ENCODE measurements around the gene LFNG.

LFNG gene

DNA sequence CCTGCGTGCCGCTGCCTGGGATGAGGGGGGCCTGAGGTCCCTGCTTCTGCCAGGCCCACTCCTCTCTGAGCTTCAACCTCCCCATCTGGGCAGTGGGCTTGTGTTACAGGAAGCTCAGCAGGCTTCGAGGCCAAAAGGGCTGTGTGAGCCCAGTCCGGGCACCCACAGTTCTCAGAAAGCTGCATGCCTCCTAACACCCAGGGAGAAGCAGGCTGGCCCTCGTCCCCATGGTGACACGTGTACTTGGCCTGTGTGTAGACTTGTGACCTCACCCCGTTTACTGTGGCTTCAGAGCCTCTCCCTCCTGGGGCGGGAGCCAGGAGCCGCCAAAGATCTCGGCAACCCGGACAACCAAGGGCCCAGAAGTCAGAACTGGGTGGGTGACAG lies 41.2 kb upstream of the LFNG start:
- Histone ChIP-seq H3K9ac (ENCODE audit: low read depth, low read length) (no peak overlapping the region), H3K4me1 (ENCODE audit: insufficient read depth, low read length) (peaks cover 11% of the 10 kb centered on the region; the same call in 1 of the 2 replicates), H3K36me3 (ENCODE audit: insufficient read depth, low read length) (no peaks in the 10 kb centered on the region), H3K9me3 (ENCODE audit: control insufficient read depth, insufficient read depth, low read length) (no peaks in the 10 kb centered on the region)

DNA sequence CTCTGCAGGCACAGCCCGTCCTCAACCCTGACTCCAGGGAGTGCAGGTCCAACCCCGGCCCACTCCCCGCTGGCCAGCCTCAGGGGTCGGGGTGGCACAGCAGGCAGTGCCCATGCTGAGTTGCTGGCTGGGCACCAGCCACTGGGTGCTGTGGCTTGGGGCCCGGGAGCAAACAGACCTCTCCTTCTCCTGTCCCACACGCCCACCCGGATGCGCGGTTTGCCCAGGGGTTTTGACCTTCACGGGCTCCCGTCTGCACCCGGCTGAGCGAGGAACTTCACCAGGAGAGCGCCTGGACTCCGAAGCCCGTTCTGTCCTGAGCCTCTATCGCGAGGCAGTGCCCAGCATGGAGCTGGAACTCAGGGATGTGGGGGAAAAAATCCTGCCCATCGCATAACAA lies 40.8 kb upstream of the LFNG start:
- peaks cover 11% of the 10 kb centered on the region; the same call in 1 of the 2 replicates for H3K4me1 ChIP-seq (ENCODE audit: insufficient read depth, low read length)
- no peaks in the 10 kb centered on the region for H3K36me3 ChIP-seq (ENCODE audit: insufficient read depth, low read length)
- no peak overlapping the region for H3K9ac ChIP-seq (ENCODE audit: low read depth, low read length)
- H3K9me3 ChIP-seq (ENCODE audit: control insufficient read depth, insufficient read depth, low read length), result no peaks in the 10 kb centered on the region

DNA sequence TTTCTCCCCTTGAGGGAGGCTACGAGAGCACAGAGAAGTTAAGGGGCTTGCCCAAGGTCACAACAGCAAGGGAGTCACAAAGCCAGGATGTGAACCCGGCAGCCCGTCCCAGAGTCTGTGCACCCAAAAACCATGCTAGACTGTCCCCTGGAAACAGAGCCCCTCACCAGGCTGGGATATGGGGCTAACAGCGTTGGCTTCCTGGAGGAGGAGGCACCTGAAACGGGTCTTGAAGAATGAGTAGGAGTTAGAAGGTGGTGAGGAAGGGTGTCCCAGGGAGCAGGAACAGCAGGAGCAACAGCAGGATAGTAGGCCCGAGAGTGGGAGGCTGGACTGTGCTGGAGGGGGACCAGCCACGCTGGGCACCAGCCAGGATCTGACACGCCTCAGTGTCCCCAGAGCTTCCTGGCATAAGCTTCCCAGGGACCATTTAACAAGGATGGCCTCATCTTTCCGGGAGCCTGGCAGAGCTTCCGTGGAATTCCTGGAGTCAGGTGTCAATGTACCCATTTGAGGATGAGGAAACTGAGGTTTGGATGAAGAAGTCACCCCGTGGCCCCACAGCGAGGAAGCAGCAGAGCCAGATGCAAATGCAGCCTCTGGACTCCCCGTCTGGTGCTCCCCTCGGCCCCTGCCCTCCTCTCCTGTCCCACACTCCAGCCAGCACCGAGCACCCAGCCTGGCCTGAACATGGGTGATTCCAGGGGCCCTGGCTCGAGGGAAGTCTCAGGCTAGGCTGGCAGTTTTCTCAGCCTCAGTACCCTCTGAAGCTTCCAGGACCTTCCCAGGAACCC lies 40.1 kb upstream of the LFNG start:
- H3K36me3 ChIP-seq (ENCODE audit: insufficient read depth, low read length), result no peaks in the 10 kb centered on the region
- no peaks in the 10 kb centered on the region for H3K9me3 ChIP-seq (ENCODE audit: control insufficient read depth, insufficient read depth, low read length)
- peaks cover 7% of the 10 kb centered on the region; the same call in 1 of the 2 replicates for H3K4me1 ChIP-seq (ENCODE audit: insufficient read depth, low read length)
- H3K9ac ChIP-seq (ENCODE audit: low read depth, low read length), result no peak overlapping the region

DNA sequence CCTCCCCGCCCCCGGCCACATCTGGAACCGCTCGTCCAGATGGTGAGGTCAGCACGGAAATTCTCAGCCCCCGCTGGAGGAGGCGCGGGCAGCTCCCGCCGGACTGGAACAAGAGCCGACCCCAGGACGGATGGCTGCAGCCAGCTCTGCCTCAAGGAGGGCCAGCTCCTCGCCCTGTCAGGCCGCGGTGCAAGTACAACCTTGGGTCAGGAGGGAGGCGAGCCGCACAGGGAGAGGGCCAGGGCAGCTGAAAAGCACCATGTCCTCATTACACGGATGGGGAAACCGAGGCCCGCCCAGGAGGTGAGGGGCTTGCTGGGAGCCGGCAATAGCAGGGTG lies 39.5 kb upstream of the LFNG start:
- Histone ChIP-seq H3K9me3 (ENCODE audit: control insufficient read depth, insufficient read depth, low read length) (no peaks in the 10 kb centered on the region), H3K4me1 (ENCODE audit: insufficient read depth, low read length) (peaks cover 7% of the 10 kb centered on the region; the same call in 1 of the 2 replicates), H3K9ac (ENCODE audit: low read depth, low read length) (no peak overlapping the region), H3K36me3 (ENCODE audit: insufficient read depth, low read length) (no peaks in the 10 kb centered on the region)

DNA sequence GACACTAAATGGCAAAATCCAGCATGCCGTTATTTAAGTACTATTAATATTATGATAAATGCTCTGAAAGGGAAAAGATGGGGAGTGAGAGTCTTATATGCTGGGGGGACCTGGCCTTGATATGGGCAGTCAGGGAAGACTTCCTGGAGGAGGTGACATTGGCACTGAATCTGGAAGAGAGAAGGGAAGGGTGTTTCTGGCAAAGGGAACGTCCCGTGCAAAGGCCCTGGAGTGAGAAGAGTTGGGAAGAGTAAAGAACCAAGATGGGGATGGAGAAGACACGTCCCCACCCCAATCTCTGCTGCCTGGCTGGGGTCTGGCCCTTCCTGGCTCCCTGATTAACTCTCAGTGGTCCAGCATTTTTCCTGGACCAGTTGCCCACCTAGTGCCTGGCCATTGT lies 38.4 kb upstream of the LFNG start:
- no peaks in the 10 kb centered on the region for H3K9me3 ChIP-seq (ENCODE audit: control insufficient read depth, insufficient read depth, low read length)

DNA sequence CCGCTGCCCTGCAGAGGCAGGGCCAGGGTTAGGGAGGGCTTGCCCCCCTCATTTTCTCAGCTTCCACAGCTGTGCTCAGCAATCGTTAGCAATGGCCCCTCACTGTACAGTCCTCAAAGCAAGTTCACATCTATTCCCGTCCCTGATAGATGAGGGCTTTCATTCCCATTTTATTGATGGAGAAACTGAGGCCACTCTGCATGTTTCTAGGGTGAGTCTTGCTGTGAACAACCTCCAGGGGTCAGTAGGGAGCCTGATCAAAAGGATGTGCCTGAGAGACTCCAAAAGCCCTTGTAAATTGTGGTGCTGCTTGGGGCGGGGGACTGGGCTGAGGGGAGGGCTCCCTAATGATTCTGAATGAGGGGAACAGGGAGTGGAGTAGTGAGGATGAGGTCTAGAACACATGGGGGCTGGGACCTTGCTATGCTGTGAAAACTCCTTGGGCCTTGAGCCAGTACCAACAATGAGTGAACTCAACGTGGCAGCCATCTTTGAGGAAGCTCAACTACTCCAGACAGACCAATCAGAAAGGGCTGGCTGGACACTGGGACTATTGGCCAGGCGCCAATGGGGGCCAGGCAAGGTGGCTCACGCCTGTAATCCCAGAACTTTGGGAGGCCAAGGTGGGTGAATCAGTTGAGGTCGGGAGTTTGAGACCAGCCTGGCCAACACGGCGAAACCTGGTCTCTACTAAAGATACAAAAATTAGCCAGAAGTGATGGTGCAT lies 36.7 kb upstream of the LFNG start:
- Histone ChIP-seq H3K9ac (ENCODE audit: low read depth, low read length) (no peak overlapping the region), H3K9me3 (ENCODE audit: control insufficient read depth, insufficient read depth, low read length) (no peaks in the 10 kb centered on the region), H3K4me1 (ENCODE audit: insufficient read depth, low read length) (no peaks in the 10 kb centered on the region; the same call in 1 of the 2 replicates), H3K36me3 (ENCODE audit: insufficient read depth, low read length) (no peaks in the 10 kb centered on the region)

More for the DNA sequence above, 38.4 kb upstream of the LFNG start:
- H3K9ac ChIP-seq (ENCODE audit: low read depth, low read length), result no peak overlapping the region
- H3K36me3 ChIP-seq (ENCODE audit: insufficient read depth, low read length), result no peaks in the 10 kb centered on the region
- H3K4me1 ChIP-seq (ENCODE audit: insufficient read depth, low read length), result peaks cover 7% of the 10 kb centered on the region; the same call in 1 of the 2 replicates

DNA sequence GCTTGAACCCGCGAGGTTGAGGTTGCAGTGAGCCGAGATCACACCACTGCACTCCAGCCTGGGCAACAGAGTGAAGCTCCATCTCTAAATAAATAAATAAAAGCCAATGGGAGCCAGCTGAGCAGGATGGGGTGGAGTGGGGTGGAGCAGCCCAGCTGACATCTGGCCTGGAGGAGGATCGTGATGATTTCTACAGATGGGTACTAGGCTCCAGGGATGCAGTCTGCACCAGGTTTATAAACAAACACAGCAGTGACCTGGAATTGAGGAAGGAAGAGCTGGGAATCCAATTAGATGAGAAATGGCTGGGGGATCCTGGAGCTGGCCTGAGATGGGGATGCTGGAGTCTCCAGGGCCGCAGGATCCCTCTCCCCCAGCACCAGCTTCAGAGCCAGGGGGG lies 36.1 kb upstream of the LFNG start:
- H3K4me1 ChIP-seq (ENCODE audit: insufficient read depth, low read length), result no peaks in the 10 kb centered on the region; the same call in 1 of the 2 replicates
- no peak overlapping the region for H3K9ac ChIP-seq (ENCODE audit: low read depth, low read length)
- no peaks in the 10 kb centered on the region for H3K9me3 ChIP-seq (ENCODE audit: control insufficient read depth, insufficient read depth, low read length)
- no peaks in the 10 kb centered on the region for H3K36me3 ChIP-seq (ENCODE audit: insufficient read depth, low read length)

DNA sequence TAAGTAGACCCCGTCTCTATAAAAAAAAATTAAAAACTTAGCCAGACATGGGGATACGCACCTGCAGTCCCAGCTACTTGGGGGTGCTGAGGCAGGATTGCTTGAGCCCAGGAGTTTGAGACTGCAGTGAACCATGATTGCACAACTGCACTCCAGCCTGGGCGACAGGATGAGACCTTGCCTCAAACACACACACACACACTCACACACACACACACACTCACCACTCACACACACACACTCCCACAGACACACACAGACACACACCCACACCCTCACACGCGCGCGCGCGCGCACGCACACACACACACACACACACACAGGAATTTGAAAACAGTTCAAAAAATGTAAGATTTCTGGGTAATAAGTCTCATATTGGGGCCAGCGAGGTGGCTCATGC lies 34.7 kb upstream of the LFNG start:
- H3K4me1 ChIP-seq (ENCODE audit: insufficient read depth, low read length), result no peaks in the 10 kb centered on the region; the same call in 1 of the 2 replicates
- no peaks in the 10 kb centered on the region for H3K9me3 ChIP-seq (ENCODE audit: control insufficient read depth, insufficient read depth, low read length)
- no peaks in the 10 kb centered on the region for H3K36me3 ChIP-seq (ENCODE audit: insufficient read depth, low read length)
- H3K9ac ChIP-seq (ENCODE audit: low read depth, low read length), result no peak overlapping the region

DNA sequence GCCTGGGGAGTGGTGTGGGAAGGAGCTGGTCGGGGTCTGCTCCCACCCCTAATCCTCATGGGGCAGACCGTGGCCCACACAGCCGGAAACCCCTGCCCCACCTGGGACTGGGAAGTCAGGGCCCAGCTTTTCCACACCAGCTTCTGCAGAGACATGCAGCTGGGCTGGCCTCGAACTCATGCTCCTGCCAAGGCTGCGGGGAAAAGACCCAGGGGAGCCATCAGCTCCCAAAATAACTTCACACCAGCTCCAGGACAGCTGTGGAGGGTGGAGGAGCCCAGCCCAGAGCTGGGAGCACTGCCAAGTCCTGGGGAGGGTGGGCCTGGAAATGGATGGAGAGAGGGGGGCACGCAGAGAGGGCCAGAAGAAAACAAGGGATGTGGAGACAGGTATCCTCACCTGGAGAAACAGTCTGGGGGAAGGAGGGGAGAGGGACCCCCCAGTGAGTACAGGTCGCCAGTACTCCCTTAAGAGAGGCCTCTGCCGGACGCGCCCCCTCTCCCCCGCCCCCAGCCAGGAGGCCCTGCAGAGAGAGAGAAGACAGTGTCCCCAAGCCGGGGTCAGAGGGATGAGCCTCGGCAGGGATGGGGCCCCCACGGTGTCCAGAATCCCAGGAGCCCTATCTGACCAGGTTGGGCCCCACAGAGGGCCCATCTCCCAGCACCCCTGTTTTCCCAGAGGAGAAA lies 31.8 kb upstream of the LFNG start:
- no peaks in the 10 kb centered on the region for H3K9me3 ChIP-seq (ENCODE audit: control insufficient read depth, insufficient read depth, low read length)
- H3K4me1 ChIP-seq (ENCODE audit: insufficient read depth, low read length), result no peaks in the 10 kb centered on the region
- H3K9ac ChIP-seq (ENCODE audit: low read depth, low read length), result no peak overlapping the region
- no peaks in the 10 kb centered on the region for H3K36me3 ChIP-seq (ENCODE audit: insufficient read depth, low read length)

DNA sequence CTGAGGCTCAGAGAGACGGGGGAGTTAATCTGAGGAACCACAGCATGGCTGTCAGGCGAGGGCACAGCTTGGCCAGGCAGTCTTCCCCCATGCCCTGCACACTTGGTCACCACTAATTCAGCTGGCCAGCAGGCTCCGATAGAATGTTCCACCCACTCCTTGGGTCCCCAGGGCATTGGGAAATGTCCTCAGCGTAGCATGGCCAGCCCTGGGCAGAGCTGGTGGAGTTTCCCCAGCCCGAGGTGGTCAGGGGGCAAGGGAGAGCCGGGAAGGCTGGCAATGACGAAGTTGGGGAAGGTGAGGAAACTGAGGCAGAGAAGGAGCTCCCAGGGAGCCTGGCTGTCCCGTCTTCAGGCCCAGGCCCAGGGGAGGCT lies 31.3 kb upstream of the LFNG start:
- H3K4me1 ChIP-seq (ENCODE audit: insufficient read depth, low read length), result no peaks in the 10 kb centered on the region
- H3K9ac ChIP-seq (ENCODE audit: low read depth, low read length), result no peak overlapping the region
- no peaks in the 10 kb centered on the region for H3K36me3 ChIP-seq (ENCODE audit: insufficient read depth, low read length)
- H3K9me3 ChIP-seq (ENCODE audit: control insufficient read depth, insufficient read depth, low read length), result no peaks in the 10 kb centered on the region

DNA sequence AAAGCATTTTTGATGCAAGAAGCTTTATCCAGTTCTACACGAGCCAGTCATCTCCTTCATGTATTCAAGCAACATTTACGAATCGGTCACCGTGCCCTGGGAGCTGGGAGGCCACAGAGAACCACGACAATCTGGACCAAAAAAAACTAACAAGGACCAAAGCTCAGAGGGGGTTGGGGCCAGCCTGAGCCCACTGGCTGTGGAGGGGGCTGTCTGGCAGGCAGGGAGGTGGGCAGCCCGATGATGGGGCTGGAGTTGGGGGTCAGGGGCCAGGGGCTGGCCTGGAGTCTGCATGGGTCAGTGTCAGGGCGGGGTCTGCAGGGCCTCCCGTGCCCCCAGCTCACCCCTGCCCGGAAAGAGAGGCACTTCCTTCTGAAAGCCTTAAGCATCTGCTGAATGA lies 30.9 kb upstream of the LFNG start:
- no peaks in the 10 kb centered on the region for H3K36me3 ChIP-seq (ENCODE audit: insufficient read depth, low read length)
- H3K4me1 ChIP-seq (ENCODE audit: insufficient read depth, low read length), result no peaks in the 10 kb centered on the region; the same call in 1 of the 2 replicates
- no peak overlapping the region for H3K9ac ChIP-seq (ENCODE audit: low read depth, low read length)
- no peaks in the 10 kb centered on the region for H3K9me3 ChIP-seq (ENCODE audit: control insufficient read depth, insufficient read depth, low read length)

DNA sequence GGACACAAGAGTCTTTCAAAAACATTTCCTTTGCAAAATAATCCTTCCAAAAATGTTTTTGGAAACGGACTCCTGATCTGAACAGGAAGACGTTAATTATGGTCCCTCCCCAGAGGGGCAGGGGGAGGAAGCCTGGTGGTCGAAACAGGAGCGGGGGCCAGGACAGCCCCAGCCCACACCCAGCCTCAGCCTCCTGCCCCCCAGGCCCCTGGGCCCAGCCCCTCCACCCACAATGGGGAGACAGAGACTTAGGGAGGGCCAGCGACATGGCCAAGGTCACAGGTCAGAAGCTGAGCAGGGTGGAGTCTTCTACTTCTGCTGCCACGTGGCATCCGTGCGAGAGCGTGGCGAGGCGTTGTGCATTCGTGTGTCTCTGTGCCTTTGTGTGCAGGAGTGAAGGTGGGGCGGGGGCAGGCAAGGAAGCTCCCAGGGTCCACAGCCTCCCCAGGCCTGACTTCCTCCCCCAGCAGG lies 29.4 kb upstream of the LFNG start:
- no peak overlapping the region for H3K9ac ChIP-seq (ENCODE audit: low read depth, low read length)
- H3K4me1 ChIP-seq (ENCODE audit: insufficient read depth, low read length), result peaks cover 3% of the 10 kb centered on the region; the same call in 1 of the 2 replicates
- no peaks in the 10 kb centered on the region for H3K9me3 ChIP-seq (ENCODE audit: control insufficient read depth, insufficient read depth, low read length)
- H3K36me3 ChIP-seq (ENCODE audit: insufficient read depth, low read length), result no peaks in the 10 kb centered on the region

DNA sequence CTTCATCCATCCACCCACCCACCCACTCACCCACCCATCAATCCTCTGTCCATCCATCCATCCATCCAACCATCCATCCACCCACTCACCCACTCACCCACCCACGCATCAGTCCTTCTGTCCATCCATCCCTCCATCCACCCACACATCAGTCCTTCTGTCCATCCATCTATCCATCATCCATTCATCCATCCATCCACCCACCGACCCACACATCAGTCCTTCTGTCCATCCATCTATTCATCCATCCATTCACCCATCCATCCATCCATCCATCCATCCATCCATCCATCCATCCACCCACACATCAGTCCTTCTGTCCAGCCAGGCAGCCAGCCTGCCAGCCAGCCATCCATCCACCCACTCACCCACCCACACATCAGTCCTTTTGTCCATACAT lies 27.5 kb upstream of the LFNG start:
- H3K4me1 ChIP-seq (ENCODE audit: insufficient read depth, low read length), result peaks cover 9% of the 10 kb centered on the region; the same call in 1 of the 2 replicates
- no peaks in the 10 kb centered on the region for H3K9me3 ChIP-seq (ENCODE audit: control insufficient read depth, insufficient read depth, low read length)
- H3K36me3 ChIP-seq (ENCODE audit: insufficient read depth, low read length), result no peaks in the 10 kb centered on the region
- no peak overlapping the region for H3K9ac ChIP-seq (ENCODE audit: low read depth, low read length)
